Fibroblast of pulmonary artery (primary cell): ENCODE results near the gene FBXW8.

Experiments used
- DNase-seq: peaks from one replicate; pipeline ENCODE4 v3.0.0-alpha.2; 2010; ENCODE audit warnings: low read depth
- H3K4me3 ChIP-seq: replicated peaks from 2 replicates; pipeline ENCODE4 v1.5.1; 2011; ENCODE audit warnings: low read depth, mild to moderate bottlenecking, control low read depth, low read length, moderate library complexity
- TF ChIP-seq, protein P1 (sequence below): IDR thresholded peaks from 2 replicates; pipeline ENCODE4 v1.5.1; 2011; ENCODE audit warnings: mild to moderate bottlenecking, control low read depth, low read length, inconsistent platforms; ENCODE audit errors: missing control alignments

Gene FBXW8

DNA sequence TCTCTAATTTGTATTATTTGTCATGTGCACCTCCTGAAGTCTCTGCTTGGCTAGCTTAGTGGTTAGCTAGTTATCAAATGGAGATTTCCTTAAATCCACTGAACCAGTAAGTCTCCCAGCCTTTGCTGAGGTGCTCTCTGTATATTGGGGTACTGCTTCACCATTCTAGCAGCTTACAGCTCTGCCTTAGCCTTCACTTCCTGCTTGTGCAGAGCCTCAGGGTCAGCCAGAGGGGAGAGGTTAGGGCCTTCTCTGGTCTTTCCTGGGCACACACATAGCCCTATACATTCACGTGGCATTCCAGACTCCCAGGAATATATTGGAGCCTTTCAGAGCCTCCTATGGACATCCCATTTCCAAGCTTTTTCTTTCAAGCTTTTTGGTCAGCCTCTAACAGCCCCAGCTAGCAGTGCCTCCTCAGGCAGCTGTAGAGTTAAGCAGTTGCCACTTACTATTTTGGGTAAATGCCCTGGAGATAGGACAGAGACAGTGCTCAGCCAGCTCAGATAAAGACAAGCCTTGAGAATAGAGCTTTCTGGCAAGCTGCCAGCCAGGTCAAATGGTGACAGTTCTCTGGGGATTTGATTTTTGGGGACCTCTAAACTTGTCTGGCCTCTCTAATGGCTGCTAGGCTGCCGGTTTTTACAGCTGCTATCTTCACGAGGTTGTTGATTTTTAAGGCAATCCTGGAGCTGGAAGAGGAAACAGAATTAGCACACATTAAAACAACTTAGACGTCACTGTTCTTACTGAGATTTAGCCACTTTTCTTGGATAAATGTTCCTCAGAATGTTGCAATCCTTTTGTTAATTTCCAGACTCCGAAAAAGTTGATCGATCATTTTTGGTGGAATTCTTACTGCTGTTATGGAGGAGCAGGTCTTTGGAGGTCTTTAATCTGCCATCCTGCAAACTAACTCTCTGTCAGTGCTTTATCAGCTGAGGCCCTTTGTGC, 32.9 kb downstream of the FBXW8 start:
- TF ChIP-seq, protein P1, sequence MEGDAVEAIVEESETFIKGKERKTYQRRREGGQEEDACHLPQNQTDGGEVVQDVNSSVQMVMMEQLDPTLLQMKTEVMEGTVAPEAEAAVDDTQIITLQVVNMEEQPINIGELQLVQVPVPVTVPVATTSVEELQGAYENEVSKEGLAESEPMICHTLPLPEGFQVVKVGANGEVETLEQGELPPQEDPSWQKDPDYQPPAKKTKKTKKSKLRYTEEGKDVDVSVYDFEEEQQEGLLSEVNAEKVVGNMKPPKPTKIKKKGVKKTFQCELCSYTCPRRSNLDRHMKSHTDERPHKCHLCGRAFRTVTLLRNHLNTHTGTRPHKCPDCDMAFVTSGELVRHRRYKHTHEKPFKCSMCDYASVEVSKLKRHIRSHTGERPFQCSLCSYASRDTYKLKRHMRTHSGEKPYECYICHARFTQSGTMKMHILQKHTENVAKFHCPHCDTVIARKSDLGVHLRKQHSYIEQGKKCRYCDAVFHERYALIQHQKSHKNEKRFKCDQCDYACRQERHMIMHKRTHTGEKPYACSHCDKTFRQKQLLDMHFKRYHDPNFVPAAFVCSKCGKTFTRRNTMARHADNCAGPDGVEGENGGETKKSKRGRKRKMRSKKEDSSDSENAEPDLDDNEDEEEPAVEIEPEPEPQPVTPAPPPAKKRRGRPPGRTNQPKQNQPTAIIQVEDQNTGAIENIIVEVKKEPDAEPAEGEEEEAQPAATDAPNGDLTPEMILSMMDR, result no peak
- H3K4me3 ChIP-seq, result no peak overlapping the region
- DNase-seq, result no peak

DNA sequence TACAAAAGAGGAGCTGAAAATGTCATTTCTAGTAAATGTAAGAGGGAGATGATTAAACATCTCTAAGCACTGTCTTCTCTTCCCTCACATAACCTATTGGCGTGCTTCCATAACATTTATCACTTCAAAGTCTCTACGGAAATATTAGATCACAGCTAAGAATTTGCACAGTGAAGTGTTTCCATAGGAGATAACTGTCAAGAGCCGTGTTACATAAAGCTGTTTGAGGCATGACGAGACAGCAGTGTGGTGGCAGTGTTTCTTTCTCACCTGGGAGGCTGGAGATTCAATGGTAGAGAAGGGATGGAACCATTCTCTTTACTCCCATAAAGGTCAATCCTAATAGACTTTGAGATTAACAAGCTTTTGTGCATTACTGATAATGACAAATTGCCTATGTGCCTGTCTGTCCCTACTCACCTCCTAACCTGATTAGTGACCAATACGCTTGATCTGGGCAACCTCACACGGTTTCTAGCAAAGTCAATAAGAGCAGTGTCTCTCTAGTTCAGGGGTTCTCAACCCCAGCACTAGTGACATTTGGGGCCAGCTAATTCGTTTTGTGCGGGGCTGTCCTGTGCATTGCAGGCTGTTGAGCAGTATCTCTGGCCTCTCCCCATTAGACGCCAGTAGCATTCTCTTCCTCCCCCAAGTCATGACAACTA, 35.3 kb downstream of the FBXW8 start:
- H3K4me3 ChIP-seq, result no peak overlapping the region
- TF ChIP-seq, protein P1, result no peak
- no peak for DNase-seq

DNA sequence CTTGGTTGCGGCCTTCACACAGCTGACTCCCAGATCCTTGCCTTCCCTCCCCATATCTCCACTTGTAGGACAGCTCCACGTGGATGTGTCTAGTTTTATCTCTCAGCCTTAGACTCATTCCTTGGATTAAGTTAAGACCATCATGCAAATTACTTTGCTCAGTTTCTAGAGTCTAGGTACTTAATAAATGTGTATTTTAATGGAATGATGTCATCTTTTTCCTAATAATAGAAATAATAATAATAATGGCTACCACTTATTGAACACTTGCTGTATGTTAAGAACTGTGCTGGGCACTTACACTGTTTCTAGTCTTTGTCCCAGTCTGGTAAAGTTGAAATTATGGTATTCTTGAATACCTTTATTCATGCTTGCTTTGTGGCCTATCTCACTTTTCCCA, 37.5 kb downstream of the FBXW8 start:
- TF ChIP-seq, protein P1, result no peak
- no peak overlapping the region for H3K4me3 ChIP-seq
- DNase-seq, result no peak

DNA sequence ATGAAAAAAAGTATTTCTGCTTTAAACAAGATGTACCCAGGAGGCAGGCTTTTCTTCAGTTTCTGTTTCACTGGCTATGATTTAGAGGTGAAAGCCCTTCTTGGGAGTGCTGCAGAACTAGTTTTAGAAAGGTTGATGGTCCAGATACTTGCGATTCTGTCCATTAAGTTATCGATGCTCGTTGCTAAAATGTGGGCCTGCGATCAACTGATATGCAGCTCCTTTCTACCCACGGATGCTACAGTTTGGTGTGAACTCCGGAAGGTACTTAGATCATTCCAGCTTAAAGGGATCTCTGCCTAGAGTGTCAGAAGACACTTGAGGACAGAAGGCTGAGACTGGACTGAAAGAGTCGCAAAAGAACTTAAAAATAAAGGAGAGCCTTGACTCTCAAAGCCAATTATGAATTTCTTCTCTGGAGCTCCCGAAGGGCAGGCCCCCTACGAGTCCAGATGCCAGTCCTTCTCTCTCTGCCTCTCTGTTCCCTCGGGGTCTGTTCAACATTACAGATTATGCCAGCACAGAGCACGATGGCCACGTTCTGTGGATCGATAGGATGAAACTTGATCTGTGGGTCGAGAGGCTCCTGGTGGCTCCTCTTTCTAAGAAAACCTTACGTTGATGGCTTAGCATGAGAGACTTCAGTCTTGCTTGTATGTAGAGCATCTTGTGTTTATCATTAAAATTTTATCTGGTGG, 40.0 kb downstream of the FBXW8 start:
- DNase-seq, result no peak
- TF ChIP-seq, protein P1, result no peak
- no peak overlapping the region for H3K4me3 ChIP-seq

DNA sequence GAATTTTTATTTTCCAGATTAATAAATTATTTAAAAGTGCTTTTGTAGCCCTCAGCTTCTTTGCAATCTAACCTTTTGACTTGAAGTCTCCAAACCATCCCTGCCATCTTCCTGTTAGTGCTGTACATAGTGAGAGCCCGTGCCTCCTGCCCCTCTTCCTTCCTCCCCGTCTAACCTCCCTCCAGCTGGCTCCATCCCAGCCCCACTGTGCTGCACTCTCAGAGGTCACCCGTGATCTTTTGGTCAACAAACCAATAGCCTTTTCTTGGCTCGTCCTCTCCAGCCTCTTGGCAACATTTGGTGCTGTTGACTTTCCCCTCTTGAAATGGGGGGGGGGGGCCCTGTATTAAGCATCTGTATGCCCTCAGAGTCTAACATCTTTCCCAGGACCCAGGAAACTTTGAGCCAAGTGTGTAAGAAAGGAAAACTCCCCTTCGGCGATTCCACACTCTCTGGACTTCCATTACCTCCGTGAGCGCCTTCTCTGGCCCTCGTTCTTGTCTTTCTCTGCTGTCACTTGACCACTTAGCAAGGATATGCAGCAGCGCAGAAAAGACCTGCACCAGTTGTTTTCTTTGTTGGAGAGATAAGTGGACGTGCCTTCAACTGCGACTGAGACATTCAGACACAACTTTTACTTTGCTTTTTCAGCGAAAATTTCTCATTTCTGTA, 44.1 kb downstream of the FBXW8 start:
- H3K4me3 ChIP-seq, result no peak overlapping the region
- TF ChIP-seq, protein P1, result no peak
- no peak for DNase-seq

DNA sequence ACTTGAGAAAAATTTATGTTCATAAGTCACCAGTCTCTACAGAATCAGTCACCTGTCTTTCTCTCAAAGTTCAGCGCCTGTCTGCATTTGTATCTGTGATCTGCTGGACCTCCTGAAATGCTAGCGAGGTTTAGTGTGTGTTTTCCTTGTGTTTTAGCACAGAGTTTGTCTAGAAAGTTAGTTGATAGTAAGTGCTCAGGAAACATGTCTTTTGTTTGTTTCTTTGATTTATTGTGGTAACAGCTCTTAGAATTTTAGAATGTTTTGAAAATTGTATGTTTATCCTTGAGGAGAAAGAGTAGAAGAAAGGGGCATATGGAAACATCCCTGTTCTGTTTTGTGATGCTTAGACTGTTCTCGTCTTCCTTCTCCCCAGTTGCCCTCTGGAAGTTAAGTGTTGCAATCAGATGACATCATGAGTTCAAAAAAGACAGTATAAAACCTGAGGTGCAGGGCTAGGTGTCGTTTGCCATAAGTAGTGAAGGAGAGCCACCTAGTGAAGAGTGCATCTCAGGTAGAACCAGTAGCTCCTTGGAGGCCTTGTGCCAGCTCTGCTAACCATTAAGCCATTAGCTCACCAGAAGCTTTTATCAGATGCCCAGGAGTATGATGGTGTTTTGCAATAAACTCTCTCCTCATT, 44.8 kb downstream of the FBXW8 start:
- peak; percentile 41 for DNase-seq
- TF ChIP-seq, protein P1, result no peak
- H3K4me3 ChIP-seq, result no peak overlapping the region
